ENCODE measurements around the gene C20orf202.

C20orf202 gene

GRCh38 chr20:1184260-1184637 is 19.0 kb upstream of the C20orf202 start:
- DNase-seq (ENCODE audit: low read depth in 2 of 2, low spot score in 1 of 2): no peak

- no peak for DNase-seq (ENCODE audit: low read depth in 2 of 2, low spot score in 1 of 2)
Measured at GRCh38 chr20:1184638-1185315, 18.5 kb upstream of the C20orf202 start, which contains the start of gene TMEM74B. Gene TMEM74B, minus strand, starts transcription at chr20:1184981. Its CDS starts 1,180 bp downstream, at chr20:1183801.

GRCh38 chr20:1185316-1185741 is 17.9 kb upstream of the C20orf202 start:
- no peak for DNase-seq (ENCODE audit: low read depth in 2 of 2, low spot score in 1 of 2)

GRCh38 chr20:1185790-1186334 is 17.4 kb upstream of the C20orf202 start:
- DNase-seq (ENCODE audit: low read depth in 2 of 2, low spot score in 1 of 2): no peak

- DNase-seq (ENCODE audit: low read depth in 2 of 2, low spot score in 1 of 2): no peak
Measured at GRCh38 chr20:1186367-1186991, 16.8 kb upstream of the C20orf202 start.

GRCh38 chr20:1187605-1188171 is 15.6 kb upstream of the C20orf202 start:
- DNase-seq (ENCODE audit: low read depth in 2 of 2, low spot score in 1 of 2): no peak

- no peak for DNase-seq (ENCODE audit: low read depth in 2 of 2, low spot score in 1 of 2)
Measured at GRCh38 chr20:1188347-1188746, 14.9 kb upstream of the C20orf202 start.

- no peak for DNase-seq (ENCODE audit: low read depth in 2 of 2, low spot score in 1 of 2)
Measured at GRCh38 chr20:1189827-1190226, 13.4 kb upstream of the C20orf202 start.

- no peak for DNase-seq (ENCODE audit: low read depth in 2 of 2, low spot score in 1 of 2)
Measured at GRCh38 chr20:1190847-1191246, 12.4 kb upstream of the C20orf202 start.

- no peak for DNase-seq (ENCODE audit: low read depth in 2 of 2, low spot score in 1 of 2)
Measured at GRCh38 chr20:1191299-1191698, 12.0 kb upstream of the C20orf202 start.

GRCh38 chr20:1195226-1195625 is 8.0 kb upstream of the C20orf202 start:
- DNase-seq (ENCODE audit: low read depth in 2 of 2, low spot score in 1 of 2): no peak

GRCh38 chr20:1196634-1197033 is 6.6 kb upstream of the C20orf202 start:
- DNase-seq (ENCODE audit: low read depth in 2 of 2, low spot score in 1 of 2): no peak

- no peak for DNase-seq (ENCODE audit: low read depth in 2 of 2, low spot score in 1 of 2)
Measured at GRCh38 chr20:1197801-1198200, 5.5 kb upstream of the C20orf202 start.

- DNase-seq (ENCODE audit: low read depth in 2 of 2, low spot score in 1 of 2): no peak
Measured at GRCh38 chr20:1198751-1199150, 4.5 kb upstream of the C20orf202 start.

- no peak for DNase-seq (ENCODE audit: low read depth in 2 of 2, low spot score in 1 of 2)
Measured at GRCh38 chr20:1199212-1199873, 3.9 kb upstream of the C20orf202 start.

- DNase-seq (ENCODE audit: low read depth in 2 of 2, low spot score in 1 of 2): no peak
Measured at GRCh38 chr20:1199964-1200363, 3.3 kb upstream of the C20orf202 start.

GRCh38 chr20:1203630-1204029 is 376 bp downstream of the C20orf202 start:
- DNase-seq (ENCODE audit: low read depth in 2 of 2, low spot score in 1 of 2): no peak

- DNase-seq (ENCODE audit: low read depth in 2 of 2, low spot score in 1 of 2): no peak
Measured at GRCh38 chr20:1204113-1204512, 859 bp downstream of the C20orf202 start.

- no peak for DNase-seq (ENCODE audit: low read depth in 2 of 2, low spot score in 1 of 2)
Measured at GRCh38 chr20:1204576-1204975, 1.3 kb downstream of the C20orf202 start.

GRCh38 chr20:1205802-1206201 is 2.5 kb downstream of the C20orf202 start:
- no peak for DNase-seq (ENCODE audit: low read depth in 2 of 2, low spot score in 1 of 2)

- DNase-seq (ENCODE audit: low read depth in 2 of 2, low spot score in 1 of 2): no peak
Measured at GRCh38 chr20:1206366-1207148, 3.3 kb downstream of the C20orf202 start.

Measured in stimulated activated CD8-positive, alpha-beta memory T cell treated with anti-CD3 and anti-CD28 coated beads, Interleukin-4, amount 100 ng/mL, for 1 hour (primary cell).